Osteoblast (primary cell): Measurements from ENCODE around the gene ADAMTS19. TPM values are rescaled to one million over a fixed set of nuclear protein-coding genes. Genes with fewer than 3 reads are reported as not detected.

Source experiments
- DNase-seq: peaks from one replicate; pipeline ENCODE4 v3.0.0; 2011; ENCODE audit warnings: low spot score, mixed read lengths; ENCODE audit not compliant: insufficient read length; ENCODE audit errors: missing footprints
- H2AFZ ChIP-seq: 2 replicates; pipeline ENCODE4 v1.6.0; 2011; ENCODE audit warnings: mild to moderate bottlenecking, low read length
- H3K27ac ChIP-seq: 2 replicates; pipeline ENCODE4 v1.5.1; 2011; ENCODE audit warnings: mild to moderate bottlenecking, low read depth, low read length, moderate library complexity
- H3K27me3 ChIP-seq: 2 replicates; pipeline ENCODE4 v1.6.0; 2012; ENCODE audit warnings: mild to moderate bottlenecking, control low read depth, inconsistent platforms, low read length, moderate library complexity; ENCODE audit not compliant: insufficient read depth
- H3K36me3 ChIP-seq: 2 replicates; pipeline ENCODE4 v1.5.1; 2011; ENCODE audit warnings: mild to moderate bottlenecking, low read length, control low read depth, moderate library complexity; ENCODE audit not compliant: insufficient read depth
- H3K4me1 ChIP-seq: 2 replicates; pipeline ENCODE4 v1.5.1; 2011; ENCODE audit warnings: mild to moderate bottlenecking, low read length, control low read depth, moderate library complexity; ENCODE audit not compliant: insufficient read depth
- H3K4me2 ChIP-seq: 2 replicates; pipeline ENCODE4 v1.6.0; 2011; ENCODE audit warnings: mild to moderate bottlenecking, low read length; ENCODE audit not compliant: insufficient read depth
- H3K4me3 ChIP-seq: fragments of 200-600 bp; sonication (generic); 3 replicates; pipeline ENCODE4 v1.5.1; 2012; ENCODE audit warnings: mild to moderate bottlenecking, low read length, inconsistent platforms; ENCODE audit not compliant: insufficient read depth
- H3K79me2 ChIP-seq: 2 replicates; pipeline ENCODE4 v1.6.0; 2012; ENCODE audit warnings: mild to moderate bottlenecking, low read length, control low read depth, inconsistent platforms; ENCODE audit not compliant: insufficient read depth
- H3K9me3 ChIP-seq: 2 replicates; pipeline ENCODE4 v1.5.1; 2011; ENCODE audit warnings: low read depth, low read length, control low read depth
- H4K20me1 ChIP-seq: 2 replicates; pipeline ENCODE4 v1.6.0; 2012; ENCODE audit warnings: mild to moderate bottlenecking, low read length, control low read depth; ENCODE audit not compliant: insufficient read depth
- total RNA-seq: library from RNA; depleted of rRNA; stranded (reverse); fragments of >200 nt; gene quantifications from 2 replicates; pipeline ENCODE4 v1.2.3, GENCODE V29; 2012
- TF ChIP-seq, protein P1 (sequence below): IDR thresholded peaks from 2 replicates; pipeline ENCODE4 v1.5.1; 2011; ENCODE audit warnings: mild to moderate bottlenecking, low read depth, low read length, moderate library complexity; ENCODE audit errors: extremely low read depth

The ADAMTS19 gene
- total RNA-seq, 1 donor, result not detected

- no peak overlapping the region for H3K4me3 ChIP-seq
- H2AFZ ChIP-seq, result no peak overlapping the region
- no peaks in the 10 kb centered on the region for H4K20me1 ChIP-seq
- no peaks in the 10 kb centered on the region for H3K79me2 ChIP-seq
- H3K9me3 ChIP-seq, result no peaks in the 10 kb centered on the region
- no peaks in the 10 kb centered on the region for H3K4me1 ChIP-seq
- no peak overlapping the region for H3K27ac ChIP-seq
- TF ChIP-seq, protein P1, sequence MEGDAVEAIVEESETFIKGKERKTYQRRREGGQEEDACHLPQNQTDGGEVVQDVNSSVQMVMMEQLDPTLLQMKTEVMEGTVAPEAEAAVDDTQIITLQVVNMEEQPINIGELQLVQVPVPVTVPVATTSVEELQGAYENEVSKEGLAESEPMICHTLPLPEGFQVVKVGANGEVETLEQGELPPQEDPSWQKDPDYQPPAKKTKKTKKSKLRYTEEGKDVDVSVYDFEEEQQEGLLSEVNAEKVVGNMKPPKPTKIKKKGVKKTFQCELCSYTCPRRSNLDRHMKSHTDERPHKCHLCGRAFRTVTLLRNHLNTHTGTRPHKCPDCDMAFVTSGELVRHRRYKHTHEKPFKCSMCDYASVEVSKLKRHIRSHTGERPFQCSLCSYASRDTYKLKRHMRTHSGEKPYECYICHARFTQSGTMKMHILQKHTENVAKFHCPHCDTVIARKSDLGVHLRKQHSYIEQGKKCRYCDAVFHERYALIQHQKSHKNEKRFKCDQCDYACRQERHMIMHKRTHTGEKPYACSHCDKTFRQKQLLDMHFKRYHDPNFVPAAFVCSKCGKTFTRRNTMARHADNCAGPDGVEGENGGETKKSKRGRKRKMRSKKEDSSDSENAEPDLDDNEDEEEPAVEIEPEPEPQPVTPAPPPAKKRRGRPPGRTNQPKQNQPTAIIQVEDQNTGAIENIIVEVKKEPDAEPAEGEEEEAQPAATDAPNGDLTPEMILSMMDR, result no peak
- no peak overlapping the region for H3K4me2 ChIP-seq
- no peak for DNase-seq
- no peaks in the 10 kb centered on the region for H3K27me3 ChIP-seq
- H3K36me3 ChIP-seq, result no peaks in the 10 kb centered on the region
Observed at GRCh38 chr5:129481161-129481560, 21.1 kb downstream of the ADAMTS19 start.

DNA sequence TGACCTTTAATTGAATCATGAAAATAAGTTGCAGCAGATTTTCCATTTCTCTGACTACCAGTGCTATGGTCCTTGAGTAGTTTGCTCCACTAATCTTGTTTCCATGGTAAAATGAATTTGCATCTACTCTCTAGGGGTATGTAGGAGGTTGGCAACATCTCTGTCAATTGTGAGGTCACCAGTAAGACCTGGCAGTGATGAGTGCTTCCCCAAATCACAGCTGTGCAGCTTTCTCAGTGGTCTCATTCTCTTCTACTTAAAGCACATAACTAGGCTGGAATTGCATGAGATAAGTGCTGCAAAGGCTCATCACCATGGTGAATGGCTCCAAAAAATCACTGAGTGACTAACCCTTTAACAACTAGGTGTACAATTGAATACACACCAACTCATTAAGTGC lies 36.3 kb downstream of the ADAMTS19 start:
- no peak overlapping the region for H3K4me2 ChIP-seq
- no peaks in the 10 kb centered on the region for H3K9me3 ChIP-seq
- H3K27ac ChIP-seq, result no peak overlapping the region
- H2AFZ ChIP-seq, result no peak overlapping the region
- no peak for DNase-seq
- no peaks in the 10 kb centered on the region for H3K79me2 ChIP-seq
- no peak overlapping the region for H3K4me3 ChIP-seq
- H3K4me1 ChIP-seq, result no peaks in the 10 kb centered on the region
- no peaks in the 10 kb centered on the region for H4K20me1 ChIP-seq
- no peaks in the 10 kb centered on the region for H3K36me3 ChIP-seq
- no peaks in the 10 kb centered on the region for H3K27me3 ChIP-seq
- TF ChIP-seq, protein P1, result no peak

GRCh38 chr5:129496864-129497595 lies 36.9 kb downstream of the ADAMTS19 start:
- Histone ChIP-seq H3K4me2 (no peak overlapping the region), H2AFZ (no peak overlapping the region), H3K27ac (no peak overlapping the region), H3K4me3 (no peak overlapping the region), H3K4me1 (no peaks in the 10 kb centered on the region), H4K20me1 (no peaks in the 10 kb centered on the region), H3K9me3 (no peaks in the 10 kb centered on the region), H3K79me2 (no peaks in the 10 kb centered on the region), H3K36me3 (no peaks in the 10 kb centered on the region), H3K27me3 (no peaks in the 10 kb centered on the region)
- TF ChIP-seq, protein P1, result no peak
- no peak for DNase-seq

- H3K79me2 ChIP-seq, result no peaks in the 10 kb centered on the region
- no peak overlapping the region for H3K27ac ChIP-seq
- no peaks in the 10 kb centered on the region for H4K20me1 ChIP-seq
- H3K4me3 ChIP-seq, result no peak overlapping the region
- no peaks in the 10 kb centered on the region for H3K27me3 ChIP-seq
- no peak overlapping the region for H3K4me2 ChIP-seq
- H3K4me1 ChIP-seq, result no peaks in the 10 kb centered on the region
- H3K9me3 ChIP-seq, result no peaks in the 10 kb centered on the region
- TF ChIP-seq, protein P1, result no peak
- H3K36me3 ChIP-seq, result no peaks in the 10 kb centered on the region
- no peak for DNase-seq
- no peak overlapping the region for H2AFZ ChIP-seq
Observed at GRCh38 chr5:129499208-129499852, 39.2 kb downstream of the ADAMTS19 start.
